Upper lobe of right lung (tissue), 1 donor: Measurements from ENCODE around the gene DIP2C. TPM values are rescaled to one million over a fixed set of nuclear protein-coding genes. Genes with fewer than 3 reads are reported as not detected.

Source experiments
- ATAC-seq: fragments of 200-7000 bp; cut with Tn5 transposase; one replicate; pipeline ENCODE4 v1.9.1; 2020; ENCODE audit warnings: mild to moderate bottlenecking, moderate library complexity
- DNase-seq: peaks from one replicate; pipeline ENCODE4 v3.0.0-alpha.2; 2020
- H3K27ac ChIP-seq: fragments of 200-600 bp; one replicate; pipeline ENCODE4 v1.8.0; 2022
- H3K27me3 ChIP-seq: fragments of 200-600 bp; one replicate; pipeline ENCODE4 v1.8.0; 2022; ENCODE audit warnings: mild to moderate bottlenecking
- H3K36me3 ChIP-seq: fragments of 200-600 bp; one replicate; pipeline ENCODE4 v1.8.0; 2022
- H3K4me1 ChIP-seq: fragments of 200-600 bp; one replicate; pipeline ENCODE4 v1.8.0; 2022
- H3K4me3 ChIP-seq: fragments of 200-600 bp; one replicate; pipeline ENCODE4 v1.8.0; 2022; ENCODE audit warnings: mild to moderate bottlenecking
- H3K9me3 ChIP-seq: fragments of 200-600 bp; one replicate; pipeline ENCODE4 v1.8.0; 2022
- intact Hi-C: fragments of 100-400 bp; cut with DNase I; formaldehyde crosslinking; loops from one replicate; pipeline ENCODE4 v1.11.0; 2022
- total RNA-seq: library from RNA; stranded (reverse); fragmentation: NEBNext Ultra II Directional; extraction: Animal tissue kit (Norgen Biotek cat#: 25700); gene quantifications from one replicate; pipeline ENCODE4 v1.2.1, GENCODE V29; 2021
- TF ChIP-seq, protein P1 (sequence below): fragments of 200-600 bp; IDR thresholded peaks from one replicate; pipeline ENCODE4 v1.8.0; 2022; ENCODE audit warnings: antibody characterized with exemption
- donor health status: DM: no; HTN: yes; CAD: no; lungs with severe emphysema.

The DIP2C gene
- total RNA-seq, 1 donor from 2014 or later = 17.3 TPM

DNA sequence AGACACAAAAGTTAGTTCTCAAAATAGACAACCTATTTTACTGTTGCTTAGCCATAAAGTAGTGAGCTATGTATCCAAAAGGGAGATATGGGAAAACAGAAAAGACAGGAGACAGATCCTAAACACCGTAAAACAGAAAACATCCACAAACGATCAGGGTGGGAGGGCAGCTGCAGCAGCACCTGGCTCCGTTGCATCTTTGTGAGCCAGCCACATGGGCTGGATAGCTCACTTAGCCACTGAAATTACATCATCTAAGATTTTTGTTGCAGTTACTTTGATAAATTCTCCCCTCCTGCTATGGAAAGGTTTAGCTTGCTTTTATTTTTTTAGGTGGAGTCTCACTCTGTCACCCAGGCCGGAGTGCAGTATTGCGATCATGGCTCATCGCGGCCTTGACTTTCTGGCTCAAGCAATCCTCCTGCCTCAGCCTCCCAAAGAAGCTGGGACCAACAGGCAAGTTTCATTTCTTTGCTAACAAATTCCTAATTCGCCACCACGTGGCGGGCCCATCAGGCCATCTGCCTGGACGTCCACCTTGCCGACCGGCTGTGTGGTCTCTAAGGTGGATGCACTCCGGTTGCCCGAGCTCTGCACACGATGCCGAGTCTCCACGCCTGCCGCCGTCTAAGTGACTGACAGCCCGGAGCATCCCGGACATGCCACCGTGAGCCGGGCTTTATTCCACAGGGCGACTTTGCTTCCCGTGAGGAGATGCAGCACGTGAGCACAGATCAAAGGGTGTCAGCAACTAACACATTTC is 159.8 kb downstream of the DIP2C start:
- H3K4me1 ChIP-seq = no peaks in the 10 kb centered on the region
- no peak for ATAC-seq
- DNase-seq = peak; percentile 50
- no peaks in the 10 kb centered on the region for H3K36me3 ChIP-seq
- H3K9me3 ChIP-seq = no peaks in the 10 kb centered on the region
- no peaks in the 10 kb centered on the region for H3K27me3 ChIP-seq
- H3K4me3 ChIP-seq = no peak overlapping the region
- TF ChIP-seq, protein P1, sequence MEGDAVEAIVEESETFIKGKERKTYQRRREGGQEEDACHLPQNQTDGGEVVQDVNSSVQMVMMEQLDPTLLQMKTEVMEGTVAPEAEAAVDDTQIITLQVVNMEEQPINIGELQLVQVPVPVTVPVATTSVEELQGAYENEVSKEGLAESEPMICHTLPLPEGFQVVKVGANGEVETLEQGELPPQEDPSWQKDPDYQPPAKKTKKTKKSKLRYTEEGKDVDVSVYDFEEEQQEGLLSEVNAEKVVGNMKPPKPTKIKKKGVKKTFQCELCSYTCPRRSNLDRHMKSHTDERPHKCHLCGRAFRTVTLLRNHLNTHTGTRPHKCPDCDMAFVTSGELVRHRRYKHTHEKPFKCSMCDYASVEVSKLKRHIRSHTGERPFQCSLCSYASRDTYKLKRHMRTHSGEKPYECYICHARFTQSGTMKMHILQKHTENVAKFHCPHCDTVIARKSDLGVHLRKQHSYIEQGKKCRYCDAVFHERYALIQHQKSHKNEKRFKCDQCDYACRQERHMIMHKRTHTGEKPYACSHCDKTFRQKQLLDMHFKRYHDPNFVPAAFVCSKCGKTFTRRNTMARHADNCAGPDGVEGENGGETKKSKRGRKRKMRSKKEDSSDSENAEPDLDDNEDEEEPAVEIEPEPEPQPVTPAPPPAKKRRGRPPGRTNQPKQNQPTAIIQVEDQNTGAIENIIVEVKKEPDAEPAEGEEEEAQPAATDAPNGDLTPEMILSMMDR = no peak
- intact Hi-C loops = no loop called here
- H3K27ac ChIP-seq = no peak overlapping the region

DNA sequence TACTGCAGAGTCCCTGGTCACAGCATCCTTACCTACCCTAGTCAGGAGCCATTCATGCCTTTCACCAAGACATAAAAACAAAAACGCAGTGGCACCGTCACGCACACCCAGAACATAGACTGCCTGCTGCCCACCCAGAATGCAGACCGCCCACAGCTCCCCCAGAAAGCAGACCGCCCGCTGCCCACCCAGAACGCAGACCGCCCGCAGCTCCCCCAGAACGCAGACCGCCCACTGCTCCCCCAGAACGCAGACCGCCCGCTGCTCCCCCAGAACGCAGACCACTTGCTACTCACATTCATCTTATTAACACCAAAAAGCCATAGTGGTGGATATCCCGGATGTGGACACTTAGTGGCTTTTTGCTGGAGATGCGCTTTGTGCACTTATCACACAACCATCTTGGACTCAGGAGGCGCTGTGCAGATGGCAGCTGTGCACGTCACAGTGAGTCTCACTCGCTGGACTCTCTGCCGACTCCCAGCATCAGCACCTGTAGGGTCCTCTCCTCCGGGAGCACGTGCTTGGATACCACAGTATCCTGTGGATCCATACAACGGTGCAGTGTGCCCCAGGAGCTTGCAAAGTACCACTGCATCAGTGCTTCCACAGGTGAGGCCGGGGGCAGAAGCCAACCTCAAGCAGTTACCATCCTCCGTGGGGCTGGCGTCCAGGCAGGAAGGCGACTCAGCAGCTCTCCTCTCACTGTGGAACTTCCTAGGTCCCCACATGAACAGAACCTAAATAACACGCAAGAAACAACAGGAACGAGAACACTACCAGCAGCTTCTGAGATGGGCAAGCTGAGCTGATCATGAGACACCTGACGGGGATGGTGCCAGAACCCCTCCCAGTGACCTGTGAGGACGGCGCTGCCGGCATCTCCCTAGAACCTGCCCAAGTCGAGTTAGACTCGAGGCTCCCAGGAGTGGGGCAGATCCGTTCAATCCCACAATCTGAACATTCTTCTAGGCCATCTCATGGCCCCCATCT is 161.0 kb downstream of the DIP2C start:
- TF ChIP-seq, protein P1 = no peak
- ATAC-seq = no peak
- Histone ChIP-seq H3K9me3 (no peaks in the 10 kb centered on the region), H3K27ac (no peak overlapping the region), H3K27me3 (no peaks in the 10 kb centered on the region), H3K4me3 (no peak overlapping the region), H3K4me1 (no peaks in the 10 kb centered on the region), H3K36me3 (no peaks in the 10 kb centered on the region)
- peak; percentile 42 for DNase-seq
- intact Hi-C loops = no loop called here

DNA sequence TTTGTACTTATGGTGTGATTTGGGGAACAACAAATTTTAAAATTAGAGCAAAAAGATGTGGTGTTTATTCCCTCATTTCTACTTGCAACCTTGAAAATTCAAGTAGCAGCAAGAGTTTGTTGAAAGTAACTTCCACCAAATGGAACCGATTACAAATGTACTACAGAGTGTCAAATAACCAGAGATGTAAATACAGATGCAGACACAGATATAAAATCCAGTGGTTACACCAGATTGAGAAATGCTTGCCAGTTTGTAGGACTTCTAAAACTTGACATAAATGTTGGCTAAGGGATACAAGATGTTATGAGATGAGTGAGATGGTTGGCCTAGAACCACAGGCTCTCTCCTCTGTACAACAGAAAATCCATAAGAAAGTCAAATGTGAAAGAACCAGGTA is 162.1 kb downstream of the DIP2C start:
- Histone ChIP-seq H3K27me3 (no peaks in the 10 kb centered on the region), H3K27ac (no peak overlapping the region), H3K9me3 (no peaks in the 10 kb centered on the region), H3K4me3 (no peak overlapping the region), H3K4me1 (no peaks in the 10 kb centered on the region), H3K36me3 (no peaks in the 10 kb centered on the region)
- no peak for ATAC-seq
- TF ChIP-seq, protein P1 = no peak
- intact Hi-C loops = no loop called here
- DNase-seq = no peak

DNA sequence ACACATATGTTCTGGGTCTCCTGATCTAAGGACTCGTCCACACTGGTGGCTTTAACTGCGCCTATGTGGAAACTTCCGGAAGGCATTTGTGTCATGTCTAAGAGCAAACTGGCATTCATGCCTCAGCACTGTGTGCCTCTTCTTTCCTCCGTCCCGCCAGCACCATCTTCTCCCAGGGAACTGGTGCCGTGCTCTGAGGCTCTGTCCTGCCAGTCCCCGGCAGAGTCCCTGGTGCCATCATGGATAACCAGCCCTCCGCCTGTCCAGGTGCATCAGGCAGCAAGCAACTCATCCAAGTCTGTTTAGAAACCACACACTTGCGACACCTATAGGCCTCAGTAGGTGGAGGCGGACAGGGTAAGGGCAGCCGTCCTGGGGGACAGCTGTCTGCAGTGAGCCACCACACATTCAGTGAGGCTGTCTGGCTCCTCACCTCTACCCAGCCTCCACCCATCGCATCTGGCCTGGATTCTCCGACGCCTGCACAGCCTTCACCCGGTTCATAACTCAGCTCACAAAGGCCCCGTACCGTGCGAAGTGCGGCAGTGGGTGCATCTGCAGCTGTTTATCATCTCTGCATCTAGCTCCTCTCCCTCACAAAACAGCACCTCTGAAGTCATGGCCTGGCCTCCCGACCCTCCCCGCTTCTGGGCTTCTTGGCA is 162.7 kb downstream of the DIP2C start:
- intact Hi-C loops = no loop called here
- DNase-seq (peak; percentile 48), ATAC-seq (no peak)
- Histone ChIP-seq H3K4me3 (no peak overlapping the region), H3K9me3 (no peaks in the 10 kb centered on the region), H3K27ac (no peak overlapping the region), H3K27me3 (no peaks in the 10 kb centered on the region), H3K4me1 (no peaks in the 10 kb centered on the region), H3K36me3 (no peaks in the 10 kb centered on the region)
- TF ChIP-seq, protein P1 = no peak

DNA sequence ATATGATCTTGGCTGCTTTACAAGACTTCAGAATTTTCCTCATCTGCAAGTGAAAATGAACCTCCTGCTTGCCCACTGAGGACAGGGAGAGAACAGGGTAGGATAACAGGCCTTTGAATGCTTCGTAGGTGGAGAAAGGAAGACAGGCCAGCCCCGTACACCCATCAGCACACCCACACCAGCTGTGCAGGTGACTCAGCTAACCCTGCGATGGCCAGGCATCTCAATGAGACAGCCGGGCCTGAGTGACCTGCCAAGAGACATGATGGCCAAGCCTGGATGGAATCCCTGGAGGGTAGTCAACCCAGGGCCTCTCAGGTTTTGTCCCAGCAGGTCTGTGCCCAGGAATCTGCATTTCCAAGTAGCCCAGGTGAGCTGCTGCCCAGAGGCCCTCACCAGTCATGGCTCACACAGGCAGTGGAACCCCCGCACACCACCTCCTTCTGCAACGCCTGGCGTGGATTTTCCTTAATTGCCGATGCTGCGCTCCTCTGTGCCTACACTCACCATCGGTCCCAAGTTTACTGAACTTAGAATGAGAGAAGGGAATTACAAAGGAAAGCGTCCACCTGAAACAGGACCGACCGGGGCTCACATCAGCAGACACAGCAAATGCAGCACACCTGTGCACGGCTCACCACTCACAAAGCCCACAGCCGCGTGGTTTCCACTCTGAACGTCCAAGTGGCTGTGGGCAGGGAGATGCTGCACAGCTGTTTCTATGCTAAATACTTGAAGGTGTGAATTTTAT is 163.7 kb downstream of the DIP2C start:
- Histone ChIP-seq H3K27me3 (no peaks in the 10 kb centered on the region), H3K9me3 (no peaks in the 10 kb centered on the region), H3K4me1 (no peaks in the 10 kb centered on the region), H3K4me3 (no peak overlapping the region), H3K27ac (no peak overlapping the region), H3K36me3 (no peaks in the 10 kb centered on the region)
- intact Hi-C loops = no loop called here
- ATAC-seq (peak; percentile 23), DNase-seq (peak; percentile 41)
- TF ChIP-seq, protein P1 = no peak
